Muscle of back (tissue), 11 donors: Measurements from ENCODE around the gene RFC4. TPM values are rescaled to one million over a fixed set of nuclear protein-coding genes. Genes with fewer than 3 reads are reported as not detected.

Source experiments
- DNase-seq, 3 donors: peaks; one replicate each; pipeline versions ENCODE4 v3.0.0 to v3.0.0-alpha.2; 2013
- polyA plus RNA-seq, 10 donors: library from polyadenylated mRNA; unstranded; fragments of 120-200 nt; gene quantifications; one replicate each; pipeline ENCODE4 v1.2.1, GENCODE V29; 2013; ENCODE audit not compliant: insufficient read length in 10 of 10

The RFC4 gene
- polyA plus RNA-seq, 10 donors = 18.6 to 37.4 (median 23.1) TPM

GRCh38 chr3:186788482-186789370, 17.6 kb downstream of the RFC4 start:
- no peak for DNase-seq

DNA sequence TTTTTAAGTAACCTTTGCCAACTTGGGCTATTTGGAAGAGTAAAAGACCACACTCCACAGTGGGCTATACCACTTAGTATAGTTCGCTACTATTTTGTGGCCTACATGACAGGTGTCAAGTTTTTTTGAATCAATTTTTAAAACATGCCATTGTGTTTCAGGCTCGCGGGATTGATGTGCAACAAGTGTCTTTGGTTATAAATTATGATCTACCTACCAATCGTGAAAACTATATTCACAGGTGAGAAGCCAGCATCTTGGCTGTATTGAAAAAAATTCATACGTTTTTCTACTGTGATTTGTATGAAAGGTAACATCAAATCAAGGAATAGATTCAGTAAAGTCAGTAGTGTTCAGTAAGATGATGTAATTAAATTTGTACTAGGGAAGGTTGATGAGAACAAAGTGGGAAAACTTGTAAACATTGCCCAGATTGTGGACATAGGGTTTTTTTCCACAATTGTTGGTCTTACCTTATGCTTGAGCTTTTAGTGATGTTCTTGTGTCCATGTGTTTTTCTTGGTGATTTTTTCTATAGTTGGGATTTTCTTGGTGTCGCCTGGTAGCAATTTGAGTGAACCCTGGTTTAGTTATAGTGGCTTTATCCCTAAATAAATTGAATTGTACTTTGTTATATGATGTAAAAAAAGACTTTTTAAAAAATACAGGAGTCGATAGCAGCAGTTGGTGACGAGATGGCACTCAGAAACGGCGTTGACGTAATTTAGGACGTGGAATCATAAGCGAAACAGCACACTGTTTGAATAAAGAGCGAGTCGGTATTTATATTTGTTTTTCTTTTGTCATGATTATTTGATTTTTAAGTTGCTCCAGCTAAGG, 18.4 kb downstream of the RFC4 start:
- DNase-seq = no peak

GRCh38 chr3:186786922-186787321, 19.4 kb downstream of the RFC4 start:
- no peak for DNase-seq

DNA sequence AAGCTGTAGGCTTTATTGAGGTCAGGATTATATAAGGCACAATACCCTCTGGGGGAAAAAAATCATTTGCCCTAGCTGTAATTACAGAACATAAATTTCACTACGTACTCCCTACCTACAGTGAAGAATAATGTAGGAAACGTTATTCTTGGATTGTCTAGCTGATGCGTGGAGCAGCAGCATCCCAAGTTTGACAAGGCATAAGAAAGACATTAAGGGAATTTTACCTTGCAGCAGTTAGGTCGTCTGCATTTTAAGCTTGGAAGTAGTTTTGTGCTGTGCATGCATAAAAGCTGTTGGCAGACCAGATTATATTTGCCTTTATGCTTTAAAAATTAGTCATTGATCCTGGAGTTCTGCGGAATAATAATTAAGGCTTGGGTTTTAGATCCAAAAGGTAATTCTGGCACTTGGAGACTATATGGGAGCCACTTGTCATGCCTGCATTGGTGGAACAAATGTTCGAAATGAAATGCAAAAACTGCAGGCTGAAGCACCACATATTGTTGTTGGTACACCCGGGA, 20.7 kb downstream of the RFC4 start:
- no peak for DNase-seq

GRCh38 chr3:186784820-186785494, 21.3 kb downstream of the RFC4 start:
- no peak for DNase-seq

DNA sequence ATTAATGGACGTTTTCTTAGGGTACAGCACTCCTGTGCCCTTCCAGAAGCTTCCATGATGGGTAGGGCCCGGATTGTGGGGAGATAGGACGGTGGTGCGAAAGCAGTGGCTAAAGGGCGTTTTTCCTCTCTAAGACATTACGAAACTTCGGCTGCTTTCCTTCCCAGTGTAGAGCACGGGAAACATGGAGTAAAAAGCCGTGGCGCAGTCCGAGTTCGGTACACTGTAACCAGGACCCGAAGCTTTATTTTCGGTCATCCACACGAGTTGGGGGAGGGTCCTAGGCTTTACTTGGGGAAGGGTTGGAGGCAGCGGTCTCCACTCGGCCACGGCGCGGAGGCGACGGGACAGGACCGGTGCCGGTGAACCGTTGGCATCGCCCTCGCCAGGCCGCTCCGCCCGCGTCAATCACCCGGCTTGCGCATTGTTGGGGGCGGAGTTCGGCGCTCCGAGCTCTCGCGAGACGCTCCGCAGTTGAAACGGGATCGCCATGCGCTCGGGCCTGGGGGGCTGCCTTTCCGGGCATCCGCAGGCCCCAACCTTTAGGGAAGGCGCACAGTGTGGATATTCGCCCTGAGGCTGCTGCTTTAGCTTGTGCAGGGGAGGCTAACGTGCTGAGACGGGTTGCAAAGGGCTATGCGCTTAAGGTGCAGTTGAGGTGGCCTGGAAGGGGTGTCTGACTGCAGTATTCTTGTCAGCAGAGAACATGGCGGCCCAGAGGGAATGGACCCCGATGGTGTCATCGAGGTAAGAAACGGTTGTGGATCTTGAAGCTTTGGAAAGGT, 22.4 kb downstream of the RFC4 start:
- peak; percentile 77 to 95 (median 87) for DNase-seq

GRCh38 chr3:186783058-186783730, 23.1 kb downstream of the RFC4 start, which contains the start of gene EIF4A2:
Gene EIF4A2, plus strand, starts transcription at chr3:186783577. Its CDS starts 34 bp downstream, at chr3:186783611.
- DNase-seq = peak; percentile 92 to 96 (median 95)

DNA sequence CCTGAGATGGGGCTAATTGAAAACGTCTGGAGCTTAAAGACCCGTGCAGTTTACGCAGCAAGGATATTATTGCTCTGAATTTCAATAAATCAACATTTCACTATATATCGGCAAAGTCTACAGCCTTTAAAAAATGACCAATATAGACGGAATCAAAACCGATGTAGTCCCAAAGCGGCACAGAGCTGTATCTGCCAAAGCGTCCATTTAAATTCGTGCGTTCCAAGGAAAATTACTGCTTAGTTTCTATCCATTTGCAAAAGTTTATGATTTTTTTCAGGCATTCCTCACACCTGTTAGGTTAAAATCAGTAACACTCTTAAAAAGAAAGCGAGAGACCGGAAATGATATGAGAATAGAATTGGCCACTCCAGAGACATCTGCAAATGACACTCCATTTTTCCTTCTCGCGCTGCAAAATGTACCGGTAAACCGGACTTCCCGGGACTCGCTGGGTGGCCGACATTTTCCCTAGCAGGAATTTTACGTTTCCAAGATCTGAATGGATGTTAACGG, 23.7 kb downstream of the RFC4 start:
- DNase-seq = no peak

DNA sequence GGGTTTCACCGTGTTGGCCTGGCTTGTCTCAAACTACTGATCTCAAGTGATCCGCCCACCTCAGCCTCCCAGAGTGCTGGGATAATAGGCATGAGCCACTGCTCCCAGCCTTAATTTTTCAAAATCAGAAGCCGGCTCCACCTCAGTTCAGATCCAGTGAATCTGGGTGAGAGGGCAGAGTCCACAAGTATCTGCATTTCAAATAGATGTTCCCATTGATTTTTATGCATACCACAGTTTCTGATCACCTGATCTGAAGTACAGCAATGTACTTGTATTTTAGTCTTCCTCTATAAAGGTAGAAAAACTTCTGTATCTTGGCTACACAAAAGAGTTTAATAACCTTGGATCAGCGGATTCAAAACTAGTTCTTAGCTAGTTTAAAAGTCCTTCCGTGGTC, 27.1 kb downstream of the RFC4 start:
- no peak for DNase-seq

DNA sequence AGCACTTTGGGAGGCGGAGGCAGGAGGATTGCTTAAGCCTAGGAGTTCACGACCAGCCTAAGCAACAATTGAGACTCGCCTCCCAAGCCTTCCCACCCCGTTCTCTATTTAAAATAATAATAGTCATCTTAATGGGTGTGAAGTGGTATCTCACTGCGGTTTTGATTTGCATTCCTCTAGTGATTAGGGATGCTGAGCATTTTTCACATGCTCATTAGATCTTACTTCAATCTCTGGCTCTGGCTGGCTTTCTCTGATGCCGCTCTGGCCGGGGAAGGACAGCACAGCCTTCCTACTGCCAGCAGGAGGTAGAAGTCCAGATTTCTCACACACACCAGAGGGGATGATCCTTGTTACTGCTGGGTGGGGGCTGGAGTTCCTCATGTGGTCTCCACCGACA, 30.3 kb downstream of the RFC4 start:
- no peak for DNase-seq

DNA sequence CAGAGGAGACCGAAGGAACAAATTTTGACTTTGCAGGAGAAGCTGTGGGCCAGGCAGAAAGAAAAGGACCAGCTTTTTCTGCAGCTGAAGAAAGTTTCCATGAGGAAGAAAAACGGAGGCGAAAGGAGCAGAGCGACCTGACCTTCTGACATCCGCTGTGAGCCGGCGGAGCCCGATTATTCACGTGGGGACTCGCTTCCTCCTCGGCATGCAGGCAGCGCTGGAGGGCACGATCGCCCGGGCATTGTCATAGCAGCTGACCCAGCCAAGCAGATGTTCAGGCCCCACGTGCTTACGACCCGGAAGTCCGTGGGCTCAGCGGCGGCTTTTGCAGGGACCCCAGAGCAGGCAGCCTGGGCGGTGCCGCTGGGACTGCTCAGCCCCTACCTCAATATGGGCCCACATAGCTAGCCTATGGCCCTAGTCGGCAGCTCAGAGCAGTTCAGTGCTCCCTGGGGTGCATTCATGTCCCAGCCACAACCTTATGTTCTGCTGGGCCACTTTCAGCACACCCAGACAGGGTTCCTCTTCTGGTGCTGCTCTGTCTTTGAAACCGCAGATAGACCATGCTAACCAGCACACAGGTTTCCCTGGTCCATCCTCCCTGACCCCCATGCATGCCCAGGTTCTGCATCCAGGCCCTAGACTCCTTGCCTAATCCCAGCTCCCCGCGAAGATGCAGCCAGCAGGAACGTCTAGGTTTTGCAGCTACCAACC, 33.4 kb downstream of the RFC4 start:
- DNase-seq = peak; percentile 33 to 80 (median 48)

DNA sequence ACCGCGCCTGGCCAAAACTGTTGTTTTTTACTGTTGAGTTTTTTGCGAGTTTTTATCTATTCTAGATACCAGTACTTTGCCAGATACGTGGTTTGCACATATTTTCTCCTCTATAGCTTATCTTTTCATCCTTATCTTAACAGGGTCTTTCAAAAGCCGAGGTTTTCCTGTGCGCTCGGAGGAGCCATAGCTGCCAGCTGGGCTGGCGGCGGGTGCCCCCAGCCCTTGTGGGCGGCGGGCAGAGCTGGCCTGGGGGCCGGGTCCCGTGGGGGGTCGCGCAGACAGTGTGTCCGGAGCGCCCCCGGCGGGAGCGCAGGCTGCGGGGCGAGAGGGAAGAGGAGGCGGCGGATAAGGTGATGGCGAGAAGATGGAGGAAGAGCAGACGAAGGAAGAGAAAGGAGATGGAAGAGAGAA, 34.0 kb downstream of the RFC4 start:
- DNase-seq = no peak

GRCh38 chr3:186760897-186761447, 45.3 kb downstream of the RFC4 start:
- DNase-seq = no peak

- DNase-seq = no peak
These were observed 46.0 kb downstream of the RFC4 start for GRCh38 chr3:186760141-186760833.

- no peak for DNase-seq
These were observed 46.9 kb downstream of the RFC4 start for GRCh38 chr3:186759231-186759930.

DNA sequence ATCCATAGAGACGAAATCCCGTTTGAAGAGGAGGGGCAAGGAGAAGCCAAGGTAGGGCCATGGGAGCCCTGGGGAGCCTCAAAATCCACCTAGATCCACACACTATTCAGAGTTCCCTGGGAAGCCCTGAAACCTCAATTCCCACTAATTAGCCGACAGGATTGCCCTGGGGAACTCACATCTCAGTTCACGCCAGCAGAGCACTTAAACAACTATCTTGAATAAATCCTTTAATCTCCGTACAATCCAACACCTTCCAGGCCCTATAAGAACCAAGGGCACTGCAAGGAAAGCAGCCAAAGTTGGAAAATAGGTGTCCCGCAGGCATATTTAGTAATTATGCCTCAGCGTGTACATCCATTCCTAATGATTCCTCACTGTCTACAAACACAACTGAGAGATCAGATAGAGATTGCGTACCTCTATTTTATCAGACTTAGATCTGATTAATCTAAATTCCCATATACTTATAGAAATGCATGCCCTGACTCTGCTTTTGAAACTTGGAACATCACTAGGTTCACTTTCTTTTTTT, 48.5 kb downstream of the RFC4 start:
- no peak for DNase-seq

GRCh38 chr3:186757214-186757613, 49.1 kb downstream of the RFC4 start:
- no peak for DNase-seq

DNA sequence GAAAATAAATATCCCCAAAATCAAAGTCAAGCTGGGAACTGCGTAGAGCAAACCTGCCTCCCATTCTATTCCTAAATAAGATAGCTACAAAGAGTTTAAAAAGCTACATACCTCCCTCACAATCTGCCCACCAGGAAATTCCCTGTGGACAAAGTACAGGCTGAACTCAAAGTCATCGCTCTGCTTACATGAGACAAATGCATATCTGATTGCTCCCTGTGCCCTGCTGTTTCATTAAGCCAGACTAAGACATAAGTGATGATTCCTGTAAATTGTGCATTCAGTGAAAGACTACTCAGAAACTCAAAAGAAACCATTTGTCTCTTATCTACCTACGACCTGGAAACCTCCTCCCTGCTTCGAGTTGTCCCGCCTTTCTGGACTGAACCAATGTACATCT, 51.4 kb downstream of the RFC4 start:
- no peak for DNase-seq
